ENCODE data around the gene RBM39.

DNA sequence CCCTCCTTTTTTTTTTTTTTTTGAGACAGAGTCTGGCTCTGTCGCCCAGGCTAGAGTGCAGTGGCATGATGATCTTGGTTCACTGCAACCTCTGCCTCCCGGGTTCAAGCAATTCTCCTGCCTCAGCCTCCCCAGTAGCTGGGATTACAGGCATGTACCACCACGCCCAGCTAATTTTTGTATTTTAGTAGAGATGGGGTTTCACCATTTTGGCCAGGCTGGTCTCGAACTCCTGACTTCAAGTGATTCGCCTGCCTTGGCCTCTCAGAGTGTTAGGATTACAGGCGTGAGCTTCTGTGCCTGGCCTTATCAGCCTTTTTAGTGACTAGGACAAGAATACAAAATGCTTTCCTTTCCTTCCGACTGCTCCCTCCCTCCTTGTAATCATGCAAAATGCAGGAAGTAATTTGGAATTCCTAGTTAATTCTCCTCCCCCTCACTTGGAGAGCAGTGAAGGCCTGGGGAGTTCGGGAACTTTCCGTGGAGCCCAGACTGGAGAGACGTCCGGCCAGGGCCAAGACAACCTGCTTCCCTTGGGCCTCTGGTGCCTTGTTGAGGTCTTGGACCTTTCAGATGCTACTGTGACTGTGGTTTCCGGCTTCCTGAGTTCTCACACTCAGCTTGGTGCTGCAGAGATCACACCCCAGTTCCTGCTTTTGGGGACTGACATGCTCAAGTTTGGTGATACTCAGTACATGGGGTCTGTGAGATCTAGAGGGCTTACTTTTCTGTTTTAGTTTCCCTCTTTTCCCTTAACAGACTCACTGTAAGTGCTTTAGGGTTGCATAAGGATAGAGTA lies 25.8 kb upstream of the RBM39 start:
- TF ChIP-seq, protein P1, sequence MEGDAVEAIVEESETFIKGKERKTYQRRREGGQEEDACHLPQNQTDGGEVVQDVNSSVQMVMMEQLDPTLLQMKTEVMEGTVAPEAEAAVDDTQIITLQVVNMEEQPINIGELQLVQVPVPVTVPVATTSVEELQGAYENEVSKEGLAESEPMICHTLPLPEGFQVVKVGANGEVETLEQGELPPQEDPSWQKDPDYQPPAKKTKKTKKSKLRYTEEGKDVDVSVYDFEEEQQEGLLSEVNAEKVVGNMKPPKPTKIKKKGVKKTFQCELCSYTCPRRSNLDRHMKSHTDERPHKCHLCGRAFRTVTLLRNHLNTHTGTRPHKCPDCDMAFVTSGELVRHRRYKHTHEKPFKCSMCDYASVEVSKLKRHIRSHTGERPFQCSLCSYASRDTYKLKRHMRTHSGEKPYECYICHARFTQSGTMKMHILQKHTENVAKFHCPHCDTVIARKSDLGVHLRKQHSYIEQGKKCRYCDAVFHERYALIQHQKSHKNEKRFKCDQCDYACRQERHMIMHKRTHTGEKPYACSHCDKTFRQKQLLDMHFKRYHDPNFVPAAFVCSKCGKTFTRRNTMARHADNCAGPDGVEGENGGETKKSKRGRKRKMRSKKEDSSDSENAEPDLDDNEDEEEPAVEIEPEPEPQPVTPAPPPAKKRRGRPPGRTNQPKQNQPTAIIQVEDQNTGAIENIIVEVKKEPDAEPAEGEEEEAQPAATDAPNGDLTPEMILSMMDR (IDR thresholded peaks at IDR 0.05; ENCODE audit: low read length): no peak
- TF ChIP-seq EZH2 (IDR thresholded peaks at IDR 0.05; ENCODE audit: borderline replicate concordance, low read length): no peak

All from OCI-LY1 (cell line).